Thoracic aorta (tissue), 2 donors: ENCODE results near the gene SGMS1. TPM values are rescaled to one million over a fixed set of nuclear protein-coding genes. Genes with fewer than 3 reads are reported as not detected.

Experiments
- ATAC-seq: fragments of 150-250 bp; one replicate; pipeline ENCODE4 v1.8.0; 2017; ENCODE audit warnings: low read depth; ENCODE audit not compliant: insufficient number of reproducible peaks, low FRiP score
- DNase-seq: peaks from one replicate; pipeline ENCODE4 v3.0.0-alpha.2; 2020; ENCODE audit warnings: low spot score
- H3K27ac ChIP-seq, 2 donors: fragments of 200-600 bp; sonication (generic); 1 replicate in 1 of 2; 2 replicates in 1 of 2; pipeline ENCODE4 v1.5.1; 2016; ENCODE audit warnings: mild to moderate bottlenecking in 2 of 2, moderate library complexity in 2 of 2
- H3K27me3 ChIP-seq: fragments of 200-600 bp; sonication (generic); replicated peaks from 2 replicates; pipeline ENCODE4 v1.6.0; 2016; ENCODE audit warnings: mild to moderate bottlenecking; ENCODE audit not compliant: insufficient read depth
- H3K36me3 ChIP-seq: fragments of 200-600 bp; sonication (generic); one replicate; pipeline ENCODE4 v1.5.1; 2016
- H3K4me1 ChIP-seq, 2 donors: fragments of 200-600 bp; sonication (generic); 1 replicate in 1 of 2; 2 replicates in 1 of 2; pipeline versions ENCODE4 v1.5.1 to v1.6.0; 2016; ENCODE audit warnings: low read depth in 2 of 2, mild to moderate bottlenecking in 1 of 2; ENCODE audit not compliant: control insufficient read depth in 1 of 2
- H3K4me3 ChIP-seq: fragments of 200-600 bp; sonication (generic); 2 replicates; pipeline ENCODE4 v1.5.1; 2016; ENCODE audit warnings: mild to moderate bottlenecking
- H3K9me3 ChIP-seq: fragments of 200-600 bp; sonication (generic); 2 replicates; pipeline ENCODE4 v1.5.1; 2016
- CTCF ChIP-seq: fragments of 200-600 bp; sonication (generic); IDR thresholded peaks from one replicate; pipeline ENCODE4 v1.5.1; 2019; ENCODE audit warnings: antibody characterized with exemption
- total RNA-seq, 2 donors: library from RNA; depleted of rRNA; stranded (reverse); fragments of >200 nt; gene quantifications; one replicate each; pipeline versions ENCODE4 v1.1.0 to v1.2.3, GENCODE V29; 2016

Gene SGMS1
- total RNA-seq, 2 donors from 2014 or later: 60.5 to 92.3 TPM

GRCh38 chr10:50618624-50619023 is 5.1 kb downstream of the SGMS1 start:
- ATAC-seq (no peak), DNase-seq (no peak)
- Histone ChIP-seq H3K36me3 (no peaks in the 10 kb centered on the region), H3K27me3 (no peaks in the 10 kb centered on the region), H3K9me3 (no peaks in the 10 kb centered on the region), H3K4me3 (no peak overlapping the region), H3K4me1 (peaks cover 9 to 23% of the 10 kb centered on the region in 2 donors), H3K27ac (no peak overlapping the region)
- no peak for TF ChIP-seq CTCF

GRCh38 chr10:50615658-50616057 is 8.1 kb downstream of the SGMS1 start:
- Histone ChIP-seq H3K27me3 (no peaks in the 10 kb centered on the region), H3K4me1 (peaks cover 7 to 26% of the 10 kb centered on the region in 2 donors), H3K4me3 (no peak overlapping the region), H3K36me3 (no peaks in the 10 kb centered on the region), H3K9me3 (no peaks in the 10 kb centered on the region), H3K27ac (no peak overlapping the region)
- ATAC-seq (no peak), DNase-seq (no peak)
- TF ChIP-seq CTCF: no peak

DNA sequence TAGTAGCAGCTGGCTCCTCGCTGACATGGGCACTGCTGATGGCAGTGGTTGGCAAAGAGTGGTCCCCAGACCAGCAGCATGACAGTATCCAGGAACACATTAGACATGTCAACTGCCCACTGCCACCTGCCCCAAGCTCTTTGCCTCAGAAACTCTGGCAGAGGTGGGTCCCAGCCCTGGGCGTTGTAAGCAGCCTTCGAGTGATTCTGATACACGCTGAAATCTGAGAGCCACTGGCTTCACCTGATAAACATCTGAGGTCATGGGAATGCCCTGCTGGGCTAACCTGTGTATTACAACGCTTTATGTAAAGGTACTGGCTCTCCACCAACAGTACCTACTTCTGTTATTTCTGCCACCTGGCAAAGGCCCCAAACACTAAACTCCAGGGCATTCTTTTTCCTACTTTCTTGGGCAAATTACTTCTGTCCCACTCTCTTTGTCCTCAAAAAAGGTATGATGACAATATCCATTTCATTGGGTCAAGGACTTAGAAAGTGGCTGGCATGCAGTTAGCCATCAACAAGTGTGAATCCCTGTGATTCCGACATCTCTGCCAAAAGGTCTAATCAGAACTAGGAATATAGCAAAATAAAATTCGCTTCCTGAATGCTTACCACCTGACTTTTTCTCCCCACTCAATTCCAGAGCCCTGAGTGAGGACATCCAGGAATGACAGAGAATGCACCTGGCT is 9.2 kb downstream of the SGMS1 start:
- no peak for TF ChIP-seq CTCF
- Histone ChIP-seq H3K4me1 (peaks cover 7 to 29% of the 10 kb centered on the region in 2 donors), H3K27ac (no peak overlapping the region), H3K36me3 (no peaks in the 10 kb centered on the region), H3K9me3 (no peaks in the 10 kb centered on the region), H3K4me3 (no peak overlapping the region), H3K27me3 (no peaks in the 10 kb centered on the region)
- DNase-seq: no peak
- no peak for ATAC-seq

- DNase-seq: no peak
- no peaks in the 10 kb centered on the region for H3K36me3 ChIP-seq
- ATAC-seq: no peak
- H3K27ac ChIP-seq: no peak overlapping the region
- no peaks in the 10 kb centered on the region for H3K27me3 ChIP-seq
- peaks cover 7 to 29% of the 10 kb centered on the region in 2 donors for H3K4me1 ChIP-seq
- no peak overlapping the region for H3K4me3 ChIP-seq
- H3K9me3 ChIP-seq: no peaks in the 10 kb centered on the region
- TF ChIP-seq CTCF: no peak
These were observed 9.9 kb downstream of the SGMS1 start for GRCh38 chr10:50613726-50614443.

- Histone ChIP-seq H3K9me3 (no peaks in the 10 kb centered on the region), H3K36me3 (no peaks in the 10 kb centered on the region), H3K27me3 (no peaks in the 10 kb centered on the region), H3K4me3 (no peak overlapping the region), H3K4me1 (peaks cover 10 to 32% of the 10 kb centered on the region in 2 donors), H3K27ac (peak overlapping the region in 1 of 2 donors; percentile 4)
- ATAC-seq (peak; percentile 18), DNase-seq (no peak)
- TF ChIP-seq CTCF: no peak
These were observed 10.6 kb downstream of the SGMS1 start for GRCh38 chr10:50613150-50613549.
